Activated T-helper 1 cell treated with anti-CD3 and anti-CD28 coated beads, Interleukin-12 subunit alpha, Interleukin-12 subunit beta, Interleukin-2, Interleukin-4 antibody, amounts not matched to agents 30 ng/mL and 10 ng/mL and 1 ng/mL, durations not matched to agents 14 hours and 24 hours and 36 hours (primary cell): ENCODE measurements around the gene SHC1. TPM values are rescaled to one million over a fixed set of nuclear protein-coding genes. Genes with fewer than 3 reads are reported as not detected.

Source experiments
- DNase-seq: peaks from one replicate; pipeline ENCODE4 v3.0.0; 2021; ENCODE audit warnings: low spot score
- H3K27ac Mint-ChIP-seq: one replicate; pipeline ENCODE4 v1.8.0; 2021; ENCODE audit warnings: mild to moderate bottlenecking, mixed read lengths
- H3K27me3 Mint-ChIP-seq: one replicate; pipeline ENCODE4 v1.8.0; 2022; ENCODE audit warnings: mild to moderate bottlenecking, moderate library complexity, mixed read lengths; ENCODE audit not compliant: insufficient read depth
- H3K36me3 Mint-ChIP-seq: one replicate; pipeline ENCODE4 v1.8.0; 2021; ENCODE audit warnings: low read depth, mixed read lengths
- H3K4me1 Mint-ChIP-seq: one replicate; pipeline ENCODE4 v1.8.0; 2021; ENCODE audit warnings: low read depth, mixed read lengths
- H3K4me3 Mint-ChIP-seq: one replicate; pipeline ENCODE4 v1.8.0; 2021; ENCODE audit warnings: mild to moderate bottlenecking, moderate library complexity, mixed read lengths
- H3K9me3 Mint-ChIP-seq: one replicate; pipeline ENCODE4 v1.8.0; 2021; ENCODE audit warnings: mixed read lengths
- intact Hi-C: fragments of 100-400 bp; cut with micrococcal nuclease; formaldehyde crosslinking; loops from one replicate; pipeline ENCODE4 v1.15.1; 2024
- total RNA-seq: library from RNA; stranded (reverse); gene quantifications from 2 replicates; pipeline ENCODE4 v1.2.3, GENCODE V29; 2022

Gene SHC1
- total RNA-seq, 1 donor from 2014 or later: 62.3 TPM

- peak overlapping the region; percentile 70 for H3K4me3 Mint-ChIP-seq
- peaks cover 6% of the 10 kb centered on the region for H3K36me3 Mint-ChIP-seq
- intact Hi-C loops: no loop called here
- peaks cover 84% of the 10 kb centered on the region for H3K4me1 Mint-ChIP-seq
- DNase-seq: no peak
- H3K9me3 Mint-ChIP-seq: no peaks in the 10 kb centered on the region
- H3K27me3 Mint-ChIP-seq: no peaks in the 10 kb centered on the region
- peak overlapping the region; percentile 93 for H3K27ac Mint-ChIP-seq
Observed at GRCh38 chr1:154940213-154940560, 30.4 kb downstream of the SHC1 start.

- peak overlapping the region; percentile 76 for H3K27ac Mint-ChIP-seq
- peaks cover 8% of the 10 kb centered on the region for H3K36me3 Mint-ChIP-seq
- intact Hi-C loops: loop anchor here (5.0 kb wide), 1 partner anchor 462 kb away; no protein-coding TSS in a partner anchor
- peak overlapping the region; percentile 93 for H3K4me3 Mint-ChIP-seq
- peaks cover 75% of the 10 kb centered on the region for H3K4me1 Mint-ChIP-seq
- DNase-seq: no peak
- no peaks in the 10 kb centered on the region for H3K27me3 Mint-ChIP-seq
- no peaks in the 10 kb centered on the region for H3K9me3 Mint-ChIP-seq
Observed at GRCh38 chr1:154938604-154939399, 31.7 kb downstream of the SHC1 start.

- no peak for DNase-seq
- Mint-ChIP-seq H3K36me3 (peaks cover 8% of the 10 kb centered on the region), H3K9me3 (no peaks in the 10 kb centered on the region), H3K27ac (peak overlapping the region; percentile 95), H3K4me1 (peaks cover 67% of the 10 kb centered on the region), H3K4me3 (peak overlapping the region; percentile 93), H3K27me3 (no peaks in the 10 kb centered on the region)
- intact Hi-C loops: loop anchor here (1.0 to 5.0 kb wide), 12 partner anchors 17 to 756 kb away; partner anchors contain the start of genes ADAR, CKS1B, DPM3 and PYGO2
Observed at GRCh38 chr1:154937988-154938386, 32.6 kb downstream of the SHC1 start.

GRCh38 chr1:154937085-154937987 is 33.2 kb downstream of the SHC1 start:
- Mint-ChIP-seq H3K36me3 (peaks cover 8% of the 10 kb centered on the region), H3K27ac (peak overlapping the region; percentile 95), H3K9me3 (no peaks in the 10 kb centered on the region), H3K27me3 (no peaks in the 10 kb centered on the region), H3K4me3 (peak overlapping the region; percentile 93), H3K4me1 (peaks cover 60% of the 10 kb centered on the region)
- intact Hi-C loops: loop anchor here (1.0 to 5.0 kb wide), 12 partner anchors 18 to 755 kb away; partner anchors contain the start of genes ADAR, CKS1B, DPM3 and PYGO2
- peak; percentile 90 for DNase-seq

DNA sequence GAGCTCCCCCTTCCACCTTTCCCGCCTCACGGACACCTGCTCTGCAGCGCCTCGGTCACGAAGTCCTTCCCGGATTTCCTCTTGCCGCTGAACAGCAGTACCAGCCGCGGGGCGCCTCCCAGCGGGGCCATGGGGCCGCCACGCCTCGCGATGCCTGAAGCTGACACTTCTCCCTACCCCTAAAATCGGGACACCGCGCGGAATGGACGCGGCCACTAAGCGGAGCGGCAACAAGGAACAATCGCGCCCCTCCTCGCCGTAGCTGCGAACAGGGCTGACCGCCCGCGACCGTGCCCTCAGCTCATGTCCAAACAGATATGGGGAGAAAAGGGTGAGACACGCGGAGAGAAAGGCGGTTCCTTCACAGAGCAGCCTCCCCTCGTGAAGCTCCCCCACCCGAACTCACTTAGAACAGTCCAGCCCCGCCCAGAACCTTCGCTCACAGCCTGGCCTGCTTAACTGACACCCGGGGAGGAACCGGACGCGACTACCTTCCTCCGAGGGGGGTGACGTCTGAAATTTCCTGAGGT is 33.9 kb downstream of the SHC1 start, which contains the start of gene PMVK:
TSS of gene PMVK (minus strand) at position 165 of the 530 bp plus-strand sequence. CDS start at position 131, 34 bp downstream.
- intact Hi-C loops: loop anchor here (1.0 to 5.0 kb wide), 13 partner anchors 19 to 754 kb away; partner anchors contain the start of genes ADAR, CKS1B, DPM3 and FLAD1
- peaks cover 53% of the 10 kb centered on the region for H3K4me1 Mint-ChIP-seq

GRCh38 chr1:154935749-154936554 is 34.6 kb downstream of the SHC1 start:
- H3K9me3 Mint-ChIP-seq: no peaks in the 10 kb centered on the region
- H3K4me3 Mint-ChIP-seq: peak overlapping the region; percentile 93
- no peaks in the 10 kb centered on the region for H3K27me3 Mint-ChIP-seq
- H3K27ac Mint-ChIP-seq: peak overlapping the region; percentile 95
- intact Hi-C loops: loop anchor here (1.0 to 5.0 kb wide), 3 partner anchors 47 to 459 kb away; partner anchors contain the start of gene FLAD1
- DNase-seq: no peak
- H3K36me3 Mint-ChIP-seq: peaks cover 12% of the 10 kb centered on the region
- H3K4me1 Mint-ChIP-seq: peaks cover 46% of the 10 kb centered on the region

More for the DNA sequence above, 33.9 kb downstream of the SHC1 start, which contains the start of gene PMVK:
- DNase-seq: peak; percentile 92
- Mint-ChIP-seq H3K27me3 (no peaks in the 10 kb centered on the region), H3K4me3 (peak within 1 kb of the TSS; percentile 93), H3K36me3 (peaks cover 8% of the 10 kb centered on the region), H3K27ac (peak within 1 kb of the TSS; percentile 95), H3K9me3 (no peaks in the 10 kb centered on the region)

DNA sequence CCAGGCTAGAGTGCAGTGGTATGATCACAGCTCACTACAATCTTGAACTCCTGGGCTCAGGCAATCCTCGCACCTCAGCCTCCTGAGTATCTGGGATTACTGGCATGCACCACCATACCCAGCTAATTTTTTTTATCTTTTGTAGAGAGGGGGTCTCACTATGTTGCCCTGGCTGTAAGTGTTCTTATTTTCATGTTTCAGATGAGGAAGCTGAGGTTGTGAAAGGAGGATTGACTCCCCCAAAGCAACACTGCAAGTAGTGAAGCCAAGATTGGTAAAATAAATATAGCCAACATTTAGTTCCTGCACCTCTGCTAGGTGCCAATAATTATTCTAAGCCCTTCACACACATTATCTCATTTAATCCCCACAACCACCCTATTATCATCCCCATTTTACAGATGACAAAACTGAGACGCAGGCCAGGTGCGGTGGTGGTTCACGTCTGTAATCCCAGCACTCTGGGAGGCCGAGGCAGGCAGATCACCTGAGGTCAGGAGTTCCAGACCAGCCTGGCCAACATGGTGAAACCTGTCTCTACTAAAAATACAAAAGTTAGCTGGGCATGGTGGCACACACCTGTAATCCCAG is 36.1 kb downstream of the SHC1 start:
- H3K27me3 Mint-ChIP-seq: no peaks in the 10 kb centered on the region
- DNase-seq: no peak
- H3K4me3 Mint-ChIP-seq: peak overlapping the region; percentile 59
- intact Hi-C loops: no loop called here
- no peaks in the 10 kb centered on the region for H3K9me3 Mint-ChIP-seq
- peaks cover 35% of the 10 kb centered on the region for H3K4me1 Mint-ChIP-seq
- H3K36me3 Mint-ChIP-seq: peaks cover 18% of the 10 kb centered on the region
- no peak overlapping the region for H3K27ac Mint-ChIP-seq

GRCh38 chr1:154931940-154932487 is 38.5 kb downstream of the SHC1 start:
- intact Hi-C loops: no loop called here
- H3K4me3 Mint-ChIP-seq: no peak overlapping the region
- peaks cover 20% of the 10 kb centered on the region for H3K4me1 Mint-ChIP-seq
- no peak for DNase-seq
- no peaks in the 10 kb centered on the region for H3K9me3 Mint-ChIP-seq
- no peaks in the 10 kb centered on the region for H3K27me3 Mint-ChIP-seq
- H3K27ac Mint-ChIP-seq: no peak overlapping the region
- peaks cover 33% of the 10 kb centered on the region for H3K36me3 Mint-ChIP-seq

DNA sequence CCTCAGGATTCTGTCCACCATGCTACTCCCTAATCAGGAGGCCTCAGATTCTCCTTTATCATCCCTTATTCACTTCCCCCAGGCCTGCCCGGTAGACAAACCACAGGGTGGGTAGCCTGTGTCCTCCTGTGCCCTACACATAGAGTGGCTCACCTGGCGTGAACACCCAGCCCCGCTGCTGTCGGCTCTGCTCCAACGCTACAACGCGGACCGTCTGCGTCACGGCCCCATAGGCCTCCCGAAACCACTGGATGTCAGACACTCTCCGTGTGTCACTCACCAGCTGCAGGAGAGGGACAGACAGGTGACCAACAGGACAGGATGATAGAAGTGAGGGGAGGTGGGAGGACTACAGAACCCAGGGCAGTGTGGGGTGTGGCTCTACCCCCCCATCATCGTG is 44.3 kb downstream of the SHC1 start:
- H3K27ac Mint-ChIP-seq: peak overlapping the region; percentile 58
- no peaks in the 10 kb centered on the region for H3K9me3 Mint-ChIP-seq
- DNase-seq: no peak
- intact Hi-C loops: no loop called here
- H3K36me3 Mint-ChIP-seq: peaks cover 47% of the 10 kb centered on the region
- H3K4me3 Mint-ChIP-seq: no peak overlapping the region
- H3K27me3 Mint-ChIP-seq: no peaks in the 10 kb centered on the region
- H3K4me1 Mint-ChIP-seq: peaks cover 19% of the 10 kb centered on the region

DNA sequence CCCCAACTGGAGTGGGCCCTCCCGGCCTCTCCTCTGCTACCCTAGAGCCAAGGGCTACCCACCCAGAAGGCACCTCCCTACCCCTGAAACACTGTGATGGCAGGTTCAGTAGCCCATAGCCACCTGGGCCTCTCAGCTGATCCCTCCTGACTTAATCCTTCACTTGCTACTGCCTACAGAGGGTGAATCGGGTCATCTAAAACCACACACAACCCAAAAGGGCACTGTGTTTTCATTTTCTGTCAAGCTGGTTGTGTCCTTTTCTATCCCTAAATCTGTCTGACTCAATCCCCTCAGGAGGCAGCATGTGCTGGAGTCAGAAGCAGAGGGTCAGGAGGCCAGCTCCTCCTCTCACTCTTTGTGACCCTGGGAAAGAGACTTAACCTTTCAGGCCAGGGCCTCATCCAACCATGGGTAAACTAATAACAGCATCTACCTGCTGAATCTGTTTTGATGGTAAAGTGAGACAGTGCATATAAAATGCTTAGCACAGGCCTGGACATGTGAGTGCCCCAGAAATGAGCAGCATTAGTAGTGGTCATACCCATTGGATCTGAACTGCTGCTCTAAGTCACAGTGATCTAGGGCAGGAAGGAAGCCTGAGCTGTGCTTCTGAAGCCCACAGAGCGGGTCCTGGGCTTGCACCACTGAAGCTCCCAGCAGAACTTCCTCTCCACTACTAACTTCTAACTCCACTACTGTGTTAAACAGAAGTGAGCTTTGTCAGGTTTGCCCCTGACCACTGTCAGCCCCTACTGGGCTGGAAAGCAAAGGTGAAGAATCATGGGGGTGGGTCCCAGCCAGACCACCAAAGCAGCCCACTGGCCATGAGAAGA is 45.0 kb downstream of the SHC1 start:
- no peak for DNase-seq
- Mint-ChIP-seq H3K4me1 (peaks cover 19% of the 10 kb centered on the region), H3K9me3 (no peaks in the 10 kb centered on the region), H3K27me3 (no peaks in the 10 kb centered on the region), H3K36me3 (peaks cover 45% of the 10 kb centered on the region), H3K27ac (peak overlapping the region; percentile 76), H3K4me3 (no peak overlapping the region)
- intact Hi-C loops: no loop called here

DNA sequence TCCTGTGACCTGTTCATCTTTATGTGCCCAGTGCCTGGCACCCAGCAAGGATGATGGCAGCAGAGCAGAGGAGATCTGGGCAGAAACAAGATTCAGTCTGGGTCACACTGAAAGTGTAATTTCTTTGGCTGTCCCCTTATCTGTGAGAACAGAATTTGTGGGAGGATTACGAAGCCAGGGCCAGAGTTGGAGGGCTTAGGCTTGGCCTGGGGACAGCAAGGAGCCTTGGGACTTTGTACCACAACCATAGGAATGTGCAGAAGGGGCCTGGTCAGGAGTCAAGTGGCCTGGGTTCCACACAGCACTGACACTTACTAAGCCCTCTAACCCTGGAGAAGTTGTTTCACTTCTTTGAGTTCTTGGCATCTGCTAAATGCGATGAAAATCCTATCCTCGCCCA is 46.9 kb downstream of the SHC1 start:
- Mint-ChIP-seq H3K36me3 (peaks cover 33% of the 10 kb centered on the region), H3K27me3 (no peaks in the 10 kb centered on the region), H3K4me3 (no peak overlapping the region), H3K27ac (no peak overlapping the region), H3K9me3 (no peaks in the 10 kb centered on the region), H3K4me1 (peaks cover 19% of the 10 kb centered on the region)
- no peak for DNase-seq
- intact Hi-C loops: no loop called here
